Measurements from ENCODE around the gene PTPN11. TPM values are rescaled to one million over a fixed set of nuclear protein-coding genes. Genes with fewer than 3 reads are reported as not detected.
A peak's percentile ranks its signal among the peaks of the same experiment; 100 is the strongest.
"Not testable (repeated sequence)": the region's sequence is repeated elsewhere in the genome, so short reads cannot be mapped to it uniquely, and the experiment has no call there.

PTPN11 gene
- polyA plus RNA-seq, 1 donor (not counting 4 experiments of a cell fraction or from before 2014, with no cell fraction given) = 95.3 TPM

- no peak for TF ChIP-seq CTCF (optimal IDR thresholded peaks at IDR 0.05 in 1 of 3, IDR thresholded peaks at IDR 0.05 in 1 of 3, conservative IDR thresholded peaks at IDR 0.05 in 1 of 3; ENCODE audit: extremely low read depth in 1 of 3, insufficient read depth in 2 of 3, low read length in 3 of 3)
- TF ChIP-seq EZH2 (IDR thresholded peaks at IDR 0.05; ENCODE audit: low read length) = no peak
- Histone ChIP-seq H3K4me3 (ENCODE audit: control insufficient read depth in 2 of 3, extremely low read depth in 1 of 3, insufficient read depth in 2 of 3, low read depth in 1 of 3, low read length in 3 of 3) (peak overlapping the region; percentile 82 to 91 (median 86)), H3K9me1 (ENCODE audit: control insufficient read depth, extremely low read depth, insufficient read depth, low read length) (peaks cover 3% of the 10 kb centered on the region), H3K27me3 (ENCODE audit: control insufficient read depth, extremely low read depth, insufficient read depth, low read length) (no peaks in the 10 kb centered on the region), H3K36me3 (ENCODE audit: control insufficient read depth in 2 of 2, extremely low read depth in 1 of 2, insufficient read depth in 2 of 2, low read length in 2 of 2) (peaks cover 19 to 32% of the 10 kb centered on the region in 2 experiments), H2AFZ (ENCODE audit: control insufficient read depth, low read length) (no peak overlapping the region), H3K27ac (ENCODE audit: control insufficient read depth, insufficient read depth, low read length) (no peak overlapping the region), H3K4me2 (ENCODE audit: control insufficient read depth, extremely low read depth, insufficient read depth, low read depth, low read length) (peak overlapping the region; percentile 75), H3K9me3 (ENCODE audit: control insufficient read depth, low read depth, low read length) (no peaks in the 10 kb centered on the region), H3K9ac (ENCODE audit: control insufficient read depth, extremely low read depth, insufficient read depth, low read length) (no peak overlapping the region), H4K20me1 (ENCODE audit: control insufficient read depth, extremely low read depth, insufficient read depth, low read length) (peaks cover 6% of the 10 kb centered on the region), H3K4me1 (ENCODE audit: control insufficient read depth, extremely low read depth, insufficient read depth, low read length) (peaks cover 14% of the 10 kb centered on the region), H3K79me2 (ENCODE audit: control insufficient read depth, insufficient read depth, low read length) (peaks cover 27% of the 10 kb centered on the region)
- DNase-seq (ENCODE audit: low read depth, low spot score) = no peak
- no peak for FAIRE-seq
- dilution Hi-C loops (cut with MboI; ENCODE audit: extremely low pct_ligation_motif_present, low sequenced_read_pairs) = no loop called here
Measured at GRCh38 chr12:112406519-112407488, 11.9 kb upstream of the PTPN11 start.

DNA sequence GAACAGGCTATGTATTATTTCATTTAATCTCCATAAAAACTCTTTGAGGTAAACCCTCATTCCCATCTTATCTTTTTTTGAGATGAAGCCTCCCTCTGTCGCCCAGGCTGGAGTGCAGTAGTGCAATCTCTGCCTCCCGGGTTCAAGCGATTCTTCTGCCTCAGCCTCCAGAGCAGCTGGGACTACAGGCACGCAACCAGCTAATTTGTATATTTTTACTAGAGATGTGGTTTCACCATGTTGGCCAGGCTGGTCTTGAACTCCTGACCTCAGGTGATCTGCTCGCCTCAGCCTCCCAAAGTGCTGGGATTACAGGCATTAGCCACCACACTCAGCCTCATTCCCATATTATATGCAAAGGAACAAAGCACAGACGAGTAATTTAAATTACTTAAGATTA is 11.1 kb upstream of the PTPN11 start:
- H3K27ac ChIP-seq (ENCODE audit: control insufficient read depth, insufficient read depth, low read length); H3K27me3 ChIP-seq (ENCODE audit: control insufficient read depth, extremely low read depth, insufficient read depth, low read length): not testable (repeated sequence)

More for the DNA sequence above, 11.1 kb upstream of the PTPN11 start:
- H3K4me3 ChIP-seq (ENCODE audit: control insufficient read depth in 2 of 3, extremely low read depth in 1 of 3, insufficient read depth in 2 of 3, low read depth in 1 of 3, low read length in 3 of 3) = peak overlapping the region; percentile 82 to 91 (median 86)
- H3K4me2 ChIP-seq (ENCODE audit: control insufficient read depth, extremely low read depth, insufficient read depth, low read depth, low read length) = peak overlapping the region; percentile 75
- peaks cover 14% of the 10 kb centered on the region for H3K4me1 ChIP-seq (ENCODE audit: control insufficient read depth, extremely low read depth, insufficient read depth, low read length)
- DNase-seq (ENCODE audit: low read depth, low spot score); H2AFZ ChIP-seq (ENCODE audit: control insufficient read depth, low read length); H3K9me1 ChIP-seq (ENCODE audit: control insufficient read depth, extremely low read depth, insufficient read depth, low read length); FAIRE-seq; H3K9me3 ChIP-seq (ENCODE audit: control insufficient read depth, low read depth, low read length); H4K20me1 ChIP-seq (ENCODE audit: control insufficient read depth, extremely low read depth, insufficient read depth, low read length); dilution Hi-C loops (cut with MboI; ENCODE audit: extremely low pct_ligation_motif_present, low sequenced_read_pairs): not testable (repeated sequence)
- peaks cover 19 to 32% of the 10 kb centered on the region in 2 experiments for H3K36me3 ChIP-seq (ENCODE audit: control insufficient read depth in 2 of 2, extremely low read depth in 1 of 2, insufficient read depth in 2 of 2, low read length in 2 of 2)
- H3K79me2 ChIP-seq (ENCODE audit: control insufficient read depth, insufficient read depth, low read length) = peaks cover 27% of the 10 kb centered on the region
- H3K9ac ChIP-seq (ENCODE audit: control insufficient read depth, extremely low read depth, insufficient read depth, low read length) = peak overlapping the region; percentile 88
